K562 (cell line): ENCODE measurements around the gene EPX. TPM values are rescaled to one million over a fixed set of nuclear protein-coding genes. Genes with fewer than 3 reads are reported as not detected.

Experiments
- ARHGAP35 ChIP-seq: fragments of 450-650 bp; IDR thresholded peaks from 2 replicates; pipeline ENCODE4 v1.6.1; 2018; ENCODE audit not compliant: partially characterized antibody
- BHLHE40 ChIP-seq: IDR thresholded peaks from 2 replicates; pipeline ENCODE4 v1.6.1; 2011; ENCODE audit warnings: low read length, improper control_type of control experiment
- BMI1 ChIP-seq: fragments of 150-350 bp; IDR thresholded peaks from 2 replicates; pipeline ENCODE4 v1.6.1; 2014; ENCODE audit warnings: low read length
- CLOCK ChIP-seq: fragments of 250-450 bp; sonication (Bioruptor Pico); IDR thresholded peaks from 2 replicates; pipeline ENCODE4 v1.4.0; 2020; ENCODE audit warnings: mild to moderate bottlenecking, moderate library complexity, borderline replicate concordance
- CTCFL ChIP-seq: IDR thresholded peaks from 2 replicates; pipeline ENCODE4 v1.6.1; 2011; ENCODE audit warnings: borderline replicate concordance, low read depth, mild to moderate bottlenecking, moderate library complexity, low read length; ENCODE audit not compliant: insufficient read depth, poor library complexity, severe bottlenecking
- DIDO1 ChIP-seq: fragments of 450-650 bp; IDR thresholded peaks from 2 replicates; pipeline ENCODE4 v1.6.1; 2016; ENCODE audit warnings: low read depth, missing biosample characterization, missing genetic modification characterization
- GABPA ChIP-seq: fragments of 200-800 bp; sonication (Bioruptor generic); conservative IDR thresholded peaks from 2 replicates; pipeline ENCODE4 v1.6.1; 2016; ENCODE audit warnings: low read depth, missing genetic modification characterization, missing compliant biosample characterization
- HDGF ChIP-seq: fragments of 450-650 bp; IDR thresholded peaks from 2 replicates; pipeline ENCODE4 v1.6.1; 2016
- PRDM10 ChIP-seq: fragments of 450-650 bp; IDR thresholded peaks from 2 replicates; pipeline ENCODE4 v1.6.1; 2018; ENCODE audit not compliant: partially characterized antibody
- SAFB2 ChIP-seq: fragments of 200-400 bp; formaldehyde crosslinking; IDR thresholded peaks from 2 replicates; pipeline ENCODE4 v1.6.1; 2018; ENCODE audit warnings: borderline replicate concordance, low read length, low read depth, moderate library complexity; ENCODE audit not compliant: severe bottlenecking
- SREBF1 ChIP-seq: fragments of 150-350 bp; IDR thresholded peaks from 2 replicates; pipeline ENCODE4 v1.6.1; 2014; ENCODE audit warnings: antibody characterized with exemption, low read depth, low read length, borderline replicate concordance
- TEAD2 ChIP-seq: fragments of 450-650 bp; IDR thresholded peaks from 2 replicates; pipeline ENCODE4 v1.6.1; 2016; ENCODE audit warnings: missing genetic modification characterization, control low read depth, missing compliant biosample characterization
- ZBTB49 ChIP-seq: sonication (generic); formaldehyde crosslinking; IDR thresholded peaks from 2 replicates; pipeline ENCODE4 v1.8.0; 2022; ENCODE audit warnings: missing genetic modification reagents, mild to moderate bottlenecking, borderline replicate concordance
- polyA plus RNA-seq, 8 experiments: library from polyadenylated mRNA; depleted of rRNA in 4 of 8; stranded (reverse) in 5 of 8; unstranded in 3 of 8; fragments of >200 nt; fragmentation: Nextera tagmentation in 2 of 8; fragmentation: Illumina TruSeq in 1 of 8; extraction: Ambion mirVana in 2 of 8; extraction: Trizol in 1 of 8; gene quantifications; 2 replicates each; pipeline versions ENCODE4 v1.2.1 to v1.2.3, GENCODE V29; 2011 to 2014; ENCODE audit warnings: inconsistent platforms in 1 of 8, missing spikeins in 1 of 8
- total RNA-seq, 7 experiments: library from RNA; depleted of rRNA in 6 of 7; stranded (reverse); fragments of >200 nt in 6 of 7; fragmentation: Illumina TruSeq in 2 of 7; extraction: Trizol in 2 of 7; gene quantifications; 2 replicates each; pipeline versions ENCODE4 v1.2.1 to v1.2.3, GENCODE V29; 2011 to 2021; ENCODE audit warnings: low replicate concordance in 1 of 7

EPX gene
- total and polyA plus RNA-seq, 9 of the 15 experiments (the other 6 are each of a cell fraction or from before 2014, with no cell fraction given): 0.07 to 0.33 (median 0.19) TPM; not detected in 3

GRCh38 chr17:58219007-58219788 lies 26.7 kb downstream of the EPX start, which contains the start of gene MKS1 (continued):
- TF ChIP-seq CTCFL (peak; percentile 9), ARHGAP35 (no peak), ZBTB49 (CRISPR knock-in tag) (no peak), DIDO1 (tag) (no peak), GABPA (peak; percentile 74), TEAD2 (tag) (no peak), HDGF (no peak), BMI1 (0 out of 2 replicates have a peak, but pooled peaks have one; percentile 31), SAFB2 (no peak), PRDM10 (peak; percentile 40), BHLHE40 (no peak), SREBF1 (no peak), CLOCK (CRISPR knock-in tag) (no peak)
